Activated naive CD4-positive, alpha-beta T cell treated with anti-CD3 and anti-CD28 coated beads, Interleukin-2, amount 10 ng/mL, durations not matched to agents 5 hours and 36 hours (primary cell): Measurements from ENCODE around the gene ARL4C. TPM values are rescaled to one million over a fixed set of nuclear protein-coding genes. Genes with fewer than 3 reads are reported as not detected.

ENCODE experiments used
- total RNA-seq, 2 experiments: library from RNA; stranded (reverse); gene quantifications; one replicate each; pipeline ENCODE4 v1.2.3, GENCODE V29; 2021

The ARL4C gene
- total RNA-seq: 100 to 1,000 TPM; 332 to 333 TPM

GRCh38 chr2:234496835-234497593 lies at the start of gene ARL4C:
Gene ARL4C, minus strand, starts transcription at chr2:234497081. Its CDS starts 495 bp downstream, at chr2:234496586.

